Measurements from ENCODE around the gene NCR2.

NCR2 gene

GRCh38 chr6:41318261-41318653 is 17.2 kb upstream of the NCR2 start:
- TF ChIP-seq SP1 (IDR thresholded peaks at IDR 0.05) (no peak), FOXM1 (IDR thresholded peaks at IDR 0.05; ENCODE audit: borderline replicate concordance) (no peak), BHLHE40 (IDR thresholded peaks at IDR 0.05; ENCODE audit: borderline replicate concordance) (no peak), ARNT (IDR thresholded peaks at IDR 0.05) (no peak), PKNOX1 (IDR thresholded peaks at IDR 0.05) (no peak), L3MBTL2 (conservative IDR thresholded peaks at IDR 0.05) (no peak), LEF1 (IDR thresholded peaks at IDR 0.05; ENCODE audit: borderline replicate concordance) (no peak), ELF4 (IDR thresholded peaks at IDR 0.05) (no peak), NFRKB (IDR thresholded peaks at IDR 0.05) (no peak), HDGF (IDR thresholded peaks at IDR 0.05; ENCODE audit: borderline replicate concordance) (no peak), FOXK2 (IDR thresholded peaks at IDR 0.05) (no peak)
- ChIA-PET CTCF (interaction anchor here (0.6 to 4.7 kb wide), 6 partner anchors 12 to 1454 kb away, joined by 3 to 31 read pairs (median 3); no protein-coding TSS in a partner anchor), POLR2A (no interaction called here)
- DNase-seq (ENCODE audit: extremely low spot score), result no peak

- TF ChIP-seq FOXA1 (IDR thresholded peaks at IDR 0.05) (no peak), ELF4 (IDR thresholded peaks at IDR 0.05) (no peak), TARDBP (IDR thresholded peaks at IDR 0.05) (no peak), LEF1 (IDR thresholded peaks at IDR 0.05; ENCODE audit: borderline replicate concordance) (no peak), L3MBTL2 (conservative IDR thresholded peaks at IDR 0.05) (peak; percentile 52), CTBP1 (IDR thresholded peaks at IDR 0.05; ENCODE audit: borderline replicate concordance) (no peak), HDGF (IDR thresholded peaks at IDR 0.05; ENCODE audit: borderline replicate concordance) (no peak), NFRKB (IDR thresholded peaks at IDR 0.05) (no peak), FOXM1 (IDR thresholded peaks at IDR 0.05; ENCODE audit: borderline replicate concordance) (no peak), PKNOX1 (IDR thresholded peaks at IDR 0.05) (peak; percentile 95)
- ChIA-PET POLR2A (interaction anchor here (0.8 kb wide), 1 partner anchor 246 kb away, joined by 3 read pairs; the partner anchor contains the start of gene NFYA), CTCF (interaction anchor here (0.5 to 4.7 kb wide), 10 partner anchors 12 to 1194 kb away, joined by 3 to 31 read pairs (median 4); no protein-coding TSS in a partner anchor)
- peak; percentile 88 for DNase-seq (ENCODE audit: extremely low spot score)
These were observed 16.5 kb upstream of the NCR2 start for GRCh38 chr6:41318654-41319565.

GRCh38 chr6:41321183-41321582 is 14.2 kb upstream of the NCR2 start:
- ChIA-PET POLR2A (no interaction called here), CTCF (interaction anchor here (1.0 to 4.7 kb wide), 5 partner anchors 9 to 93 kb away, joined by 4 to 31 read pairs (median 6); partner anchors contain the start of genes NCR2 and TREML4)
- TF ChIP-seq BHLHE40 (IDR thresholded peaks at IDR 0.05; ENCODE audit: borderline replicate concordance) (no peak), LEF1 (IDR thresholded peaks at IDR 0.05; ENCODE audit: borderline replicate concordance) (no peak), CTBP1 (IDR thresholded peaks at IDR 0.05; ENCODE audit: borderline replicate concordance) (no peak), FOXM1 (IDR thresholded peaks at IDR 0.05; ENCODE audit: borderline replicate concordance) (no peak), FOXA1 (IDR thresholded peaks at IDR 0.05) (no peak), PKNOX1 (IDR thresholded peaks at IDR 0.05) (no peak), SUZ12 (IDR thresholded peaks at IDR 0.05) (no peak), FOXK2 (IDR thresholded peaks at IDR 0.05) (no peak), ELF4 (IDR thresholded peaks at IDR 0.05) (no peak), L3MBTL2 (conservative IDR thresholded peaks at IDR 0.05) (no peak), ZNF384 (IDR thresholded peaks at IDR 0.05) (no peak), TARDBP (IDR thresholded peaks at IDR 0.05) (no peak), NFRKB (IDR thresholded peaks at IDR 0.05) (no peak), SP1 (IDR thresholded peaks at IDR 0.05) (no peak), ARNT (IDR thresholded peaks at IDR 0.05) (no peak), HDGF (IDR thresholded peaks at IDR 0.05; ENCODE audit: borderline replicate concordance) (no peak)
- DNase-seq (ENCODE audit: extremely low spot score), result no peak

- CTCF ChIA-PET, result interaction anchor here (0.6 kb wide), 1 partner anchor 13 kb away, joined by 3 read pairs; no protein-coding TSS in a partner anchor
- no peak for DNase-seq (ENCODE audit: extremely low spot score)
- POLR2A ChIA-PET, result no interaction called here
- TF ChIP-seq ELF4 (IDR thresholded peaks at IDR 0.05), result no peak
- TF ChIP-seq L3MBTL2 (conservative IDR thresholded peaks at IDR 0.05), result no peak
- TF ChIP-seq FOXA1 (IDR thresholded peaks at IDR 0.05), result no peak
- TF ChIP-seq SP1 (IDR thresholded peaks at IDR 0.05), result no peak
- TF ChIP-seq ZNF384 (IDR thresholded peaks at IDR 0.05), result no peak
- no peak for TF ChIP-seq PKNOX1 (IDR thresholded peaks at IDR 0.05)
- TF ChIP-seq SUZ12 (IDR thresholded peaks at IDR 0.05), result no peak
- no peak for TF ChIP-seq LEF1 (IDR thresholded peaks at IDR 0.05; ENCODE audit: borderline replicate concordance)
- TF ChIP-seq ARNT (IDR thresholded peaks at IDR 0.05), result no peak
- no peak for TF ChIP-seq FOXM1 (IDR thresholded peaks at IDR 0.05; ENCODE audit: borderline replicate concordance)
- TF ChIP-seq BHLHE40 (IDR thresholded peaks at IDR 0.05; ENCODE audit: borderline replicate concordance), result no peak
- no peak for TF ChIP-seq HDGF (IDR thresholded peaks at IDR 0.05; ENCODE audit: borderline replicate concordance)
- TF ChIP-seq NFRKB (IDR thresholded peaks at IDR 0.05), result no peak
- TF ChIP-seq CTBP1 (IDR thresholded peaks at IDR 0.05; ENCODE audit: borderline replicate concordance), result no peak
- no peak for TF ChIP-seq FOXK2 (IDR thresholded peaks at IDR 0.05)
- TF ChIP-seq TARDBP (IDR thresholded peaks at IDR 0.05), result no peak
These were observed 9.9 kb upstream of the NCR2 start for GRCh38 chr6:41325446-41326066.
